Stomach (tissue), 4 donors: ENCODE measurements around the gene WNT11.

ENCODE experiments used
- CTCF ChIP-seq, 7 experiments: fragments of 450-650 bp in 4 of 7; fragments of 200-600 bp in 3 of 7; sonication (generic) in 3 of 7; IDR thresholded peaks; one replicate each; pipeline ENCODE4 v1.5.1; 2016 to 2019; ENCODE audit warnings: antibody characterized with exemption in 7 of 7, control low read depth in 2 of 7, mild to moderate bottlenecking in 1 of 7
- EP300 ChIP-seq: sonication (generic); formaldehyde crosslinking; IDR thresholded peaks from one replicate; pipeline ENCODE4 v1.6.1; 2017; ENCODE audit warnings: antibody characterized with exemption
- POLR2A ChIP-seq, 4 donors: fragments of 450-650 bp; IDR thresholded peaks; one replicate each; pipeline ENCODE4 v1.6.1; 2016; ENCODE audit warnings: antibody characterized with exemption in 4 of 4, control low read depth in 2 of 4, mild to moderate bottlenecking in 1 of 4, moderate library complexity in 1 of 4
- POLR2AphosphoS5 ChIP-seq, 3 donors: sonication (generic); formaldehyde crosslinking; IDR thresholded peaks; one replicate each; pipeline ENCODE4 v1.6.1; 2016; ENCODE audit warnings: antibody characterized with exemption in 3 of 3

- no peak for TF ChIP-seq POLR2A (IDR thresholded peaks at IDR 0.05)
- TF ChIP-seq CTCF (IDR thresholded peaks at IDR 0.05): no peak
- no peak for TF ChIP-seq EP300
- no peak for TF ChIP-seq POLR2AphosphoS5 (IDR thresholded peaks at IDR 0.05)
Measured at GRCh38 chr11:76175783-76176182, 30.5 kb downstream of the WNT11 start.
